Suprapubic skin (tissue), 4 donors: Measurements from ENCODE around the gene TMEM222. TPM values are rescaled to one million over a fixed set of nuclear protein-coding genes. Genes with fewer than 3 reads are reported as not detected.

Source experiments
- DNase-seq, 2 donors: peaks; one replicate each; pipeline ENCODE4 v3.0.0-alpha.2; 2019; ENCODE audit warnings: low spot score in 2 of 2
- H3K27ac ChIP-seq: fragments of 200-600 bp; sonication (generic); one replicate; pipeline ENCODE4 v1.5.1; 2019
- H3K27me3 ChIP-seq: fragments of 200-600 bp; sonication (generic); one replicate; pipeline ENCODE4 v1.5.1; 2019
- H3K36me3 ChIP-seq: fragments of 200-600 bp; sonication (generic); one replicate; pipeline ENCODE4 v1.5.1; 2019
- H3K4me1 ChIP-seq: fragments of 200-600 bp; sonication (generic); one replicate; pipeline ENCODE4 v1.5.1; 2019
- H3K4me3 ChIP-seq: fragments of 200-600 bp; sonication (generic); one replicate; pipeline ENCODE4 v1.5.1; 2019; ENCODE audit warnings: mild to moderate bottlenecking
- H3K9me3 ChIP-seq: fragments of 200-600 bp; sonication (generic); one replicate; pipeline ENCODE4 v1.5.1; 2019
- CTCF ChIP-seq, 2 donors: fragments of 200-600 bp in 1 of 2; fragments of 450-650 bp in 1 of 2; sonication (generic) in 1 of 2; IDR thresholded peaks; one replicate each; pipeline ENCODE4 v1.5.1; 2016 to 2019; ENCODE audit warnings: antibody characterized with exemption in 2 of 2, mild to moderate bottlenecking in 1 of 2, moderate library complexity in 1 of 2
- EP300 ChIP-seq: sonication (generic); formaldehyde crosslinking; IDR thresholded peaks from one replicate; pipeline ENCODE4 v1.6.1; 2017; ENCODE audit warnings: antibody characterized with exemption
- POLR2A ChIP-seq, 2 donors: fragments of 450-650 bp; IDR thresholded peaks; one replicate each; pipeline ENCODE4 v1.6.1; 2017; ENCODE audit warnings: antibody characterized with exemption in 2 of 2, mild to moderate bottlenecking in 2 of 2, moderate library complexity in 2 of 2
- POLR2AphosphoS5 ChIP-seq, 3 donors: sonication (generic); formaldehyde crosslinking; IDR thresholded peaks; one replicate each; pipeline ENCODE4 v1.6.1; 2017; ENCODE audit warnings: antibody characterized with exemption in 3 of 3
- WGBS: methylation state at CpG from one replicate; pipeline ENCODE4 v1.1.5; 2018; 5-methylcytosine and 5-hydroxymethylcytosine counted together
- total RNA-seq, 4 donors: library from RNA; depleted of rRNA; stranded (reverse); fragments of >200 nt; gene quantifications; one replicate each; pipeline ENCODE4 v1.1.0, GENCODE V29; 2016

Gene TMEM222
- total RNA-seq, 4 donors from 2014 or later: 19.7 to 31.8 (median 21.2) TPM

GRCh38 chr1:27372808-27373690 is 51.1 kb downstream of the TMEM222 start:
- no peak for TF ChIP-seq EP300
- no peak for TF ChIP-seq CTCF (IDR thresholded peaks at IDR 0.05)
- no peak for TF ChIP-seq POLR2AphosphoS5 (IDR thresholded peaks at IDR 0.05)
- no peak for TF ChIP-seq POLR2A (IDR thresholded peaks at IDR 0.05)
- Histone ChIP-seq H3K27me3 (no peaks in the 10 kb centered on the region), H3K27ac (no peak overlapping the region), H3K4me1 (peaks cover 35% of the 10 kb centered on the region), H3K36me3 (no peaks in the 10 kb centered on the region), H3K4me3 (no peak overlapping the region), H3K9me3 (no peaks in the 10 kb centered on the region)
- peak in 1 of 2 donors; percentile 63 for DNase-seq
- 67% methylated on average over 7 of the region's 11 CpGs for WGBS

GRCh38 chr1:27374362-27375086 is 52.6 kb downstream of the TMEM222 start, which contains the start of gene FCN3:
Gene FCN3 (minus strand): TSS chr1:27374824. CDS start chr1:27374818, 6 bp downstream.
- TF ChIP-seq CTCF (IDR thresholded peaks at IDR 0.05): no peak
- no peak for TF ChIP-seq POLR2A (IDR thresholded peaks at IDR 0.05)
- TF ChIP-seq EP300: no peak
- TF ChIP-seq POLR2AphosphoS5 (IDR thresholded peaks at IDR 0.05): no peak
- DNase-seq: no peak
- no peak within 1 kb of the TSS for H3K27ac ChIP-seq
- peaks cover 35% of the 10 kb centered on the region for H3K4me1 ChIP-seq
- no peaks in the 10 kb centered on the region for H3K36me3 ChIP-seq
- H3K4me3 ChIP-seq: no peak within 1 kb of the TSS
- 85% methylated on average over 4 of the region's 4 CpGs for WGBS
- no peaks in the 10 kb centered on the region for H3K27me3 ChIP-seq
- H3K9me3 ChIP-seq: no peaks in the 10 kb centered on the region

DNA sequence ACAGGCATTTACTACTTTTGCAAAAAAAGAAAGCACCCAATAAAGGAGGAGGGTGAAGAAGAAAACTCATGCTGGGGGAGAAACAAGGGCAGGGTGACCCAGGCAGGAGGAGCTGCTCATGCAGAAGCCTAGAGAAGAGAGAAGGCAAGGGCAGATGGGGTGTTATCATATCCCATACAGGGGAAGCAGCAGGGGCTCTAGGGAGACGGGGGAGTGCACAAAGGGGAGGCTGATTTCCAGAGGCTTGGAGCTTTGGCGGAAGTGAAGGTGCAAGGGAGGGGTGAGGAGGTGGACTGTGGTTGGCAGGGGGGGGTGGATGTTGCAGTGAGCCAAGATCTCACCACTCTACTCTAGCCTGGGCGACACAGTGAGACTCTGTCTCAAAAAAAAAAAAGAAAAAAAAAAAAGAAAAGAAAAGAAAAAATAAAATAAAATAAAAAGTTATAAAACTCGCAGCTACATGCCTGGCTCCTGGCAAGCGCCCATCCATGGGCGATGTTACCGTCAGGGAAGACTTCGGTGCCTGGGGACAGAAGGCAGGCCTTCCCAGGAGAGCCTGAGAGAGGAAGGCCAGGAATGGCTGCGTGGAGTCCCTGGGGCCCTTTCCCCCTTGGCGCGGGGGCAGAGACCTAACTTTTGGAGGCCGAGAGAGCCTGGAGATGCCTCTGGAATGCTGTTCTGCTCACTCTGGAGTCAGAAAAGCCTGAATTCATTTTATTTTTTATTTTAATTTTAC is 56.0 kb downstream of the TMEM222 start:
- Histone ChIP-seq H3K27me3 (no peaks in the 10 kb centered on the region), H3K4me1 (peaks cover 60% of the 10 kb centered on the region), H3K27ac (no peak overlapping the region), H3K4me3 (no peak overlapping the region), H3K9me3 (no peaks in the 10 kb centered on the region), H3K36me3 (no peaks in the 10 kb centered on the region)
- DNase-seq: no peak
- WGBS: 36% methylated on average over 12 of the region's 12 CpGs
- TF ChIP-seq EP300 (no peak), CTCF (IDR thresholded peaks at IDR 0.05) (no peak), POLR2AphosphoS5 (IDR thresholded peaks at IDR 0.05) (no peak), POLR2A (IDR thresholded peaks at IDR 0.05) (no peak)

- H3K4me3 ChIP-seq: no peak overlapping the region
- no peaks in the 10 kb centered on the region for H3K36me3 ChIP-seq
- 46% methylated on average over 4 of the region's 11 CpGs for WGBS
- DNase-seq: peak in 1 of 2 donors; percentile 59
- peak overlapping the region; percentile 66 for H3K27ac ChIP-seq
- TF ChIP-seq EP300 (no peak), POLR2A (IDR thresholded peaks at IDR 0.05) (no peak), CTCF (IDR thresholded peaks at IDR 0.05) (no peak), POLR2AphosphoS5 (IDR thresholded peaks at IDR 0.05) (no peak)
- H3K9me3 ChIP-seq: no peaks in the 10 kb centered on the region
- H3K4me1 ChIP-seq: peaks cover 57% of the 10 kb centered on the region
- no peaks in the 10 kb centered on the region for H3K27me3 ChIP-seq
Measured at GRCh38 chr1:27379564-27380122, 57.7 kb downstream of the TMEM222 start.
